GM12878 (cell line): ENCODE measurements around the gene TCEA2. TPM values are rescaled to one million over a fixed set of nuclear protein-coding genes. Genes with fewer than 3 reads are reported as not detected.

Source experiments
- ATAC-seq: fragments of 200-7000 bp; cut with Tn5 transposase; 3 replicates; pipeline ENCODE4 v1.9.1; 2020; ENCODE audit warnings: mild to moderate bottlenecking, moderate library complexity
- BruUV-seq: library from RNA; stranded (reverse); fragments of 400-500 nt; replicated peaks from 2 replicates; lab custom pipeline; 2021; lab: Mats Ljungman, UMichigan
- CTCF ChIA-PET: fragments of 300-600 bp; sonication (Branson Sonifier 250); formaldehyde crosslinking; extraction: SDS; loops from one replicate; lab custom pipeline; 2021; ENCODE audit warnings: inconsistent platforms; lab: Yijun Ruan, JAX
- POLR2A ChIA-PET: fragments of 350-600 bp; formaldehyde crosslinking; extraction: SDS; loops from one replicate; lab custom pipeline; 2021; ENCODE audit warnings: inconsistent platforms; lab: Charles Lee
- RAD21 ChIA-PET: fragments of 300-600 bp; sonication (Branson Sonifier 250); formaldehyde crosslinking; loops from one replicate; lab custom pipeline; 2023; ENCODE audit warnings: antibody characterized with exemption; ENCODE audit not compliant: unreplicated experiment; lab: Charles Lee
- SMC1A ChIA-PET: fragments of 300-600 bp; sonication (Branson Sonifier 250); formaldehyde crosslinking; loops from one replicate; lab custom pipeline; 2023; ENCODE audit not compliant: unreplicated experiment, uncharacterized antibody; lab: Charles Lee
- DNase-seq: peaks from one replicate; pipeline ENCODE4 v3.0.0-alpha.2; 2011; ENCODE audit warnings: low read depth, low spot score
- FAIRE-seq: peaks from 3 replicates; lab custom pipeline; 2011; peaks lifted over from hg19 to GRCh38; lab: Jason Lieb, UNC
- H2AFZ ChIP-seq: 2 replicates; pipeline ENCODE4 v1.6.0; 2011; ENCODE audit warnings: low read depth, low read length, control low read depth; ENCODE audit not compliant: control insufficient read depth
- H3K27ac ChIP-seq: 2 replicates; pipeline ENCODE4 v1.5.1; 2011; ENCODE audit warnings: control low read depth; ENCODE audit not compliant: control insufficient read depth, insufficient read depth
- H3K27me3 ChIP-seq, 2 experiments: replicated peaks in 1 of 2; 2 replicates each; pipeline versions ENCODE4 v1.6.0 to v1.6.1; 2011; ENCODE audit warnings: low read length in 1 of 2; ENCODE audit not compliant: control insufficient read depth in 2 of 2, insufficient read depth in 2 of 2
- H3K36me3 ChIP-seq, 2 experiments: 2 replicates each; pipeline ENCODE4 v1.5.1; 2011; ENCODE audit warnings: low read length in 1 of 2; ENCODE audit not compliant: control insufficient read depth in 2 of 2, insufficient read depth in 2 of 2
- H3K4me1 ChIP-seq: 2 replicates; pipeline ENCODE4 v1.6.1; 2011; ENCODE audit warnings: mild to moderate bottlenecking, low read length, moderate library complexity, mixed read lengths; ENCODE audit not compliant: control insufficient read depth, insufficient read depth
- H3K4me2 ChIP-seq: 2 replicates; pipeline ENCODE4 v1.6.0; 2011; ENCODE audit warnings: control low read depth; ENCODE audit not compliant: control insufficient read depth, insufficient read depth
- H3K4me3 ChIP-seq: fragments of 200-600 bp; sonication (generic); 2 replicates; pipeline ENCODE4 v1.5.1; 2016
- H3K79me2 ChIP-seq: 2 replicates; pipeline ENCODE4 v1.6.0; 2011; ENCODE audit warnings: low read length; ENCODE audit not compliant: control insufficient read depth, insufficient read depth
- H3K9ac ChIP-seq: 2 replicates; pipeline ENCODE4 v1.8.0; 2011; ENCODE audit warnings: low read length, control low read depth, mixed read lengths; ENCODE audit not compliant: control insufficient read depth, insufficient read depth
- H3K9me3 ChIP-seq: replicated peaks from 3 replicates; pipeline ENCODE4 v1.5.1; 2011; ENCODE audit warnings: mild to moderate bottlenecking, low read length; ENCODE audit not compliant: control insufficient read depth, insufficient read depth
- H4K20me1 ChIP-seq: 2 replicates; pipeline ENCODE4 v1.6.0; 2011; ENCODE audit not compliant: control insufficient read depth, insufficient read depth
- CREB1 ChIP-seq: IDR thresholded peaks from 2 replicates; pipeline ENCODE4 v1.6.1; 2012; ENCODE audit warnings: low read depth, mild to moderate bottlenecking, inconsistent platforms
- HDGF ChIP-seq: fragments of 450-650 bp; IDR thresholded peaks from 2 replicates; pipeline ENCODE4 v1.6.1; 2016; ENCODE audit warnings: antibody characterized with exemption
- NFYA ChIP-seq: IDR thresholded peaks from 2 replicates; pipeline ENCODE4 v1.6.1; 2011; ENCODE audit warnings: low read depth, mild to moderate bottlenecking, low read length, improper control_type of control experiment, borderline replicate concordance
- POLR2A ChIP-seq: IDR thresholded peaks from 2 replicates; pipeline ENCODE4 v1.6.1; 2011; ENCODE audit warnings: low read depth, mild to moderate bottlenecking, low read length
- ZNF622 ChIP-seq: fragments of 450-650 bp; IDR thresholded peaks from 2 replicates; pipeline ENCODE4 v1.6.1; 2017; ENCODE audit warnings: mild to moderate bottlenecking, inconsistent platforms
- WGBS: methylation state at CpG from one replicate; pipeline ENCODE4 v1.1.6; 2016; ENCODE audit warnings: low lambda C conversion rate; ENCODE audit not compliant: insufficient replicate concordance, insufficient coverage; ENCODE audit errors: missing lambda C conversion rate; 5-methylcytosine and 5-hydroxymethylcytosine counted together
- in situ Hi-C: fragments of 300-500 bp; cut with MboI; formaldehyde crosslinking; loops from 9 replicates; pipeline ENCODE4 v1.14.3; 2018; ENCODE audit warnings: mixed read lengths
- intact Hi-C: fragments of 100-400 bp; cut with micrococcal nuclease; formaldehyde crosslinking; loops from one replicate; pipeline ENCODE4 v1.14.2; 2022; ENCODE audit not compliant: unreplicated experiment
- polyA plus RNA-seq, 11 experiments: library from polyadenylated mRNA; depleted of rRNA in 4 of 11; unstranded in 6 of 11; stranded (reverse) in 5 of 11; fragments of >200 nt; fragmentation: Nextera tagmentation in 4 of 11; fragmentation: Illumina TruSeq in 1 of 11; extraction: Ambion mirVana in 4 of 11; extraction: Trizol in 1 of 11; gene quantifications; 1 replicate in 1 of 11; 2 replicates in 10 of 11; pipeline versions ENCODE4 v1.2.1 to v1.2.3, GENCODE V29; 2011 to 2016; ENCODE audit warnings: inconsistent platforms in 2 of 11, missing spikeins in 2 of 11, low read depth in 1 of 11
- total RNA-seq, 4 experiments: library from RNA; depleted of rRNA in 3 of 4; stranded (reverse); fragments of >200 nt in 3 of 4; fragmentation: Illumina TruSeq in 1 of 4; extraction: Trizol in 1 of 4; gene quantifications; 2 replicates each; pipeline versions ENCODE4 v1.2.1 to v1.2.3, GENCODE V29; 2013 to 2021
- TF ChIP-seq, protein P1 (sequence below): fragments of 450-650 bp; formaldehyde crosslinking; IDR thresholded peaks from 2 replicates; pipeline ENCODE4 v1.5.0; 2022; ENCODE audit warnings: mild to moderate bottlenecking, missing genetic modification characterization
- TF ChIP-seq, protein P2 (sequence below): fragments of 450-650 bp; IDR thresholded peaks from 2 replicates; pipeline ENCODE4 v1.6.1; 2016; ENCODE audit warnings: mild to moderate bottlenecking

The TCEA2 gene
- total and polyA plus RNA-seq, 10 of the 15 experiments (the other 5 are each of a cell fraction or from before 2014, with no cell fraction given) = 3.4 to 42.5 (median 13.3) TPM

DNA sequence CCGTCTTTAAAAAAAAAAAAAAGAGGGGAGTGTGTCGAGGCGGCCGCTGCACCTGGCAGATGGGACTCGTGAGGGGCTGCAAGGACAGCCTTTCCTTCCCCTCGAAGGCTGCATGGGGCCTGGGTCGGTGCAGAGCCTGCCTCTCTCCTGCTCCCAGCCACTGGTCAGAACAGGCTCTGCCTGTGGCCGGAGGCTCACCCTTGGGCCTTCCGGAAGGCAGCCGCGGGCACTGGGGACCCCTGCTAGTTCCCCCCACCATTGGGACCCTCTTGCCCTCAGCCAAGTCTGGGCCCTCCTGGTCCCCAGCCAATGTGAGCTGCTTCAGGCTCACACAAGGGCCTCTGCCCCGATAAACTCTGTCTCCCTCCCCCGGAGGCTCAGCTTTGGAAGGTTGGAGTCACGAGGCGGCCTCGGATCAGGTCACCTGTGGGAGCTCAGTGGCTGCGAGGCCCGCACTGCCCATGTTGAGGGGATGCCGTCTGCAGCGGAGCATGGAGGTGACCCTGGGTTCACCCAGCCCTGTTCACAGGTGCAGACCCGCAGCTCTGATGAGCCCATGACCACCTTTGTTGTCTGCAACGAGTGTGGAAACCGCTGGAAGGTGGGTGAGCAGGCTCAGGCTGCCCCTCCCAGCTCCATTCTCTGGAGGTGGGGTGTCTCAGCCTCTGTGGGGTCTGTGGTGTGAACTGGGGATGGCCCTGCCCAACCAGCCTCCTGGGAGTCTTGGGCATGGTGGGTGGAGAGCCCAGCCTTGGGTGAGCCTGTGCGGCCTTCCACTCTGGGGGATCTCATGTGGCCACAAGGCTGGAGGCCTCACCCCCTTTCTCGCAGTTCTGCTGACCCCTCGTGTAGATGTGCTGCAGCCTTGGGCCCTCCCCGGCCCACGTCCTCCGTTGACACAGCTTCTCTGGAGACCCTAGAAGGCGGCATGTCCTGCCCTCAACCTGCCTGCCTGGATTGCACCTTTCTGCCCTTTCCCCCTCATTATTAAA, 8.6 kb downstream of the TCEA2 start:
- Histone ChIP-seq H3K27me3 (no peaks in the 10 kb centered on the region), H2AFZ (no peak overlapping the region), H3K9ac (no peak overlapping the region), H3K79me2 (peaks cover 8% of the 10 kb centered on the region), H3K4me2 (no peak overlapping the region), H3K4me1 (peaks cover 8% of the 10 kb centered on the region), H4K20me1 (no peaks in the 10 kb centered on the region), H3K9me3 (no peaks in the 10 kb centered on the region), H3K4me3 (no peak overlapping the region), H3K27ac (no peak overlapping the region), H3K36me3 (peaks cover 3 to 22% of the 10 kb centered on the region in 2 experiments)
- TF ChIP-seq POLR2A (peak; percentile 61), CREB1 (no peak), ZNF622 (no peak), HDGF (no peak), NFYA (no peak)
- TF ChIP-seq, protein P1, sequence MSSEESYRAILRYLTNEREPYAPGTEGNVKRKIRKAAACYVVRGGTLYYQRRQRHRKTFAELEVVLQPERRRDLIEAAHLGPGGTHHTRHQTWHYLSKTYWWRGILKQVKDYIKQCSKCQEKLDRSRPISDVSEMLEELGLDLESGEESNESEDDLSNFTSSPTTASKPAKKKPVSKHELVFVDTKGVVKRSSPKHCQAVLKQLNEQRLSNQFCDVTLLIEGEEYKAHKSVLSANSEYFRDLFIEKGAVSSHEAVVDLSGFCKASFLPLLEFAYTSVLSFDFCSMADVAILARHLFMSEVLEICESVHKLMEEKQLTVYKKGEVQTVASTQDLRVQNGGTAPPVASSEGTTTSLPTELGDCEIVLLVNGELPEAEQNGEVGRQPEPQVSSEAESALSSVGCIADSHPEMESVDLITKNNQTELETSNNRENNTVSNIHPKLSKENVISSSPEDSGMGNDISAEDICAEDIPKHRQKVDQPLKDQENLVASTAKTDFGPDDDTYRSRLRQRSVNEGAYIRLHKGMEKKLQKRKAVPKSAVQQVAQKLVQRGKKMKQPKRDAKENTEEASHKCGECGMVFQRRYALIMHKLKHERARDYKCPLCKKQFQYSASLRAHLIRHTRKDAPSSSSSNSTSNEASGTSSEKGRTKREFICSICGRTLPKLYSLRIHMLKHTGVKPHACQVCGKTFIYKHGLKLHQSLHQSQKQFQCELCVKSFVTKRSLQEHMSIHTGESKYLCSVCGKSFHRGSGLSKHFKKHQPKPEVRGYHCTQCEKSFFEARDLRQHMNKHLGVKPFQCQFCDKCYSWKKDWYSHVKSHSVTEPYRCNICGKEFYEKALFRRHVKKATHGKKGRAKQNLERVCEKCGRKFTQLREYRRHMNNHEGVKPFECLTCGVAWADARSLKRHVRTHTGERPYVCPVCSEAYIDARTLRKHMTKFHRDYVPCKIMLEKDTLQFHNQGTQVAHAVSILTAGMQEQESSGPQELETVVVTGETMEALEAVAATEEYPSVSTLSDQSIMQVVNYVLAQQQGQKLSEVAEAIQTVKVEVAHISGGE (CRISPR knock-in tag) = no peak
- TF ChIP-seq, protein P2, sequence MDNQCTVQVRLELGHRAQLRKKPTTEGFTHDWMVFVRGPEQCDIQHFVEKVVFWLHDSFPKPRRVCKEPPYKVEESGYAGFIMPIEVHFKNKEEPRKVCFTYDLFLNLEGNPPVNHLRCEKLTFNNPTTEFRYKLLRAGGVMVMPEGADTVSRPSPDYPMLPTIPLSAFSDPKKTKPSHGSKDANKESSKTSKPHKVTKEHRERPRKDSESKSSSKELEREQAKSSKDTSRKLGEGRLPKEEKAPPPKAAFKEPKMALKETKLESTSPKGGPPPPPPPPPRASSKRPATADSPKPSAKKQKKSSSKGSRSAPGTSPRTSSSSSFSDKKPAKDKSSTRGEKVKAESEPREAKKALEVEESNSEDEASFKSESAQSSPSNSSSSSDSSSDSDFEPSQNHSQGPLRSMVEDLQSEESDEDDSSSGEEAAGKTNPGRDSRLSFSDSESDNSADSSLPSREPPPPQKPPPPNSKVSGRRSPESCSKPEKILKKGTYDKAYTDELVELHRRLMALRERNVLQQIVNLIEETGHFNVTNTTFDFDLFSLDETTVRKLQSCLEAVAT = no peak
- ChIA-PET POLR2A (no interaction called here), CTCF (interaction anchor here (0.5 to 2.8 kb wide), 4 partner anchors 14 to 367 kb away, joined by 3 to 7 read pairs (median 4); no protein-coding TSS in a partner anchor), SMC1A (interaction anchor here (0.6 kb wide), 1 partner anchor 15 kb away, joined by 4 read pairs; no protein-coding TSS in a partner anchor), RAD21 (no interaction called here)
- WGBS = 57% methylated on average over 29 of the region's 30 CpGs
- BruUV-seq = no TSS peak
- in situ Hi-C loops (no loop called here), intact Hi-C loops (no loop called here)
- FAIRE-seq (no peak), ATAC-seq (no peak), DNase-seq (no peak)
